HUES64 (cell line): ENCODE data around the gene NKIRAS1.
A peak's percentile ranks its signal among the peaks of the same experiment; 100 is the strongest.
"Not testable (repeated sequence)": the region's sequence is repeated elsewhere in the genome, so short reads cannot be mapped to it uniquely, and the experiment has no call there.

ENCODE experiments used
- H3K27ac ChIP-seq: 2 replicates; pipeline ENCODE4 v1.7.0; 2013; ENCODE audit warnings: low read depth, low read length, inconsistent platforms
- H3K27me3 ChIP-seq: 2 replicates; pipeline ENCODE4 v1.6.1; 2013; ENCODE audit warnings: mild to moderate bottlenecking, low read length; ENCODE audit not compliant: insufficient read depth
- H3K36me3 ChIP-seq: 2 replicates; pipeline ENCODE4 v1.6.1; 2013; ENCODE audit warnings: mild to moderate bottlenecking, low read length; ENCODE audit not compliant: insufficient read depth
- H3K4me1 ChIP-seq: 2 replicates; pipeline ENCODE4 v1.6.1; 2013; ENCODE audit warnings: mild to moderate bottlenecking, low read length, moderate library complexity; ENCODE audit not compliant: insufficient read depth
- H3K4me3 ChIP-seq: 2 replicates; pipeline ENCODE4 v1.5.1; 2013; ENCODE audit warnings: mild to moderate bottlenecking, low read length, moderate library complexity
- H3K9ac ChIP-seq: 2 replicates; pipeline ENCODE4 v1.6.1; 2013; ENCODE audit warnings: mild to moderate bottlenecking, low read depth, low read length
- H3K9me3 ChIP-seq: 2 replicates; pipeline ENCODE4 v1.6.1; 2013; ENCODE audit warnings: low read depth, low read length; ENCODE audit not compliant: insufficient read depth
- WGBS: fragments of 150-250, 120-280 bp; methylation state at CpG from one replicate; pipeline ENCODE4 v1.1.7; 2013; ENCODE audit warnings: missing lambda C conversion rate; 5-methylcytosine and 5-hydroxymethylcytosine counted together

The NKIRAS1 gene

GRCh38 chr3:23918331-23918730 lies 1.5 kb upstream of the NKIRAS1 start:
- WGBS: 37% methylated on average over 12 of the region's 12 CpGs

GRCh38 chr3:23917679-23918303 lies 1.0 kb upstream of the NKIRAS1 start:
- Histone ChIP-seq H3K4me3 (peak overlapping the region; percentile 78), H3K27ac (peak overlapping the region; percentile 79), H3K4me1 (peaks cover 18% of the 10 kb centered on the region), H3K36me3 (peaks cover 41% of the 10 kb centered on the region), H3K9ac (peak overlapping the region; percentile 99)
- not testable (repeated sequence) for H3K27me3 ChIP-seq, H3K9me3 ChIP-seq
- WGBS: under 1% methylated on average over 18 of the region's 21 CpGs

More at GRCh38 chr3:23918331-23918730, 1.5 kb upstream of the NKIRAS1 start:
- peak overlapping the region; percentile 79 for H3K27ac ChIP-seq
- H3K27me3 ChIP-seq, H3K9me3 ChIP-seq: not testable (repeated sequence)
- peaks cover 41% of the 10 kb centered on the region for H3K36me3 ChIP-seq
- peaks cover 18% of the 10 kb centered on the region for H3K4me1 ChIP-seq
- peak overlapping the region; percentile 99 for H3K9ac ChIP-seq
- peak overlapping the region; percentile 78 for H3K4me3 ChIP-seq

GRCh38 chr3:23916152-23916885 lies 471 bp downstream of the NKIRAS1 start:
- peaks cover 36% of the 10 kb centered on the region for H3K36me3 ChIP-seq
- WGBS: 3% methylated on average over 48 of the region's 48 CpGs
- H3K4me3 ChIP-seq: peak overlapping the region; percentile 78
- no peaks in the 10 kb centered on the region for H3K9me3 ChIP-seq
- H3K9ac ChIP-seq: peak overlapping the region; percentile 87
- H3K27ac ChIP-seq: peak overlapping the region; percentile 59
- peaks cover 18% of the 10 kb centered on the region for H3K4me1 ChIP-seq
- H3K27me3 ChIP-seq: peaks cover 6% of the 10 kb centered on the region

- Histone ChIP-seq H3K36me3 (peaks cover 35% of the 10 kb centered on the region), H3K27ac (no peak overlapping the region), H3K9ac (peak overlapping the region; percentile 87), H3K9me3 (no peaks in the 10 kb centered on the region), H3K27me3 (peaks cover 6% of the 10 kb centered on the region), H3K4me3 (peak overlapping the region; percentile 78), H3K4me1 (peaks cover 18% of the 10 kb centered on the region)
- 39% methylated on average over 7 of the region's 7 CpGs for WGBS
Measured at GRCh38 chr3:23915537-23916108, 1.2 kb downstream of the NKIRAS1 start.

GRCh38 chr3:23913873-23914743 lies 2.7 kb downstream of the NKIRAS1 start:
- H3K36me3 ChIP-seq: peaks cover 31% of the 10 kb centered on the region
- H3K9me3 ChIP-seq: no peaks in the 10 kb centered on the region
- peaks cover 18% of the 10 kb centered on the region for H3K4me1 ChIP-seq
- peaks cover 6% of the 10 kb centered on the region for H3K27me3 ChIP-seq
- no peak overlapping the region for H3K4me3 ChIP-seq
- H3K9ac ChIP-seq: no peak overlapping the region
- H3K27ac ChIP-seq: no peak overlapping the region
- 81% methylated on average over 2 of the region's 3 CpGs for WGBS

- Histone ChIP-seq H3K9ac (no peak overlapping the region), H3K27ac (no peak overlapping the region), H3K36me3 (peaks cover 30% of the 10 kb centered on the region), H3K4me3 (no peak overlapping the region), H3K9me3 (no peaks in the 10 kb centered on the region), H3K4me1 (peaks cover 12% of the 10 kb centered on the region), H3K27me3 (peaks cover 6% of the 10 kb centered on the region)
- no CpG with 5 or more reads among the region's 1 CpG for WGBS
Measured at GRCh38 chr3:23913182-23913581, 3.6 kb downstream of the NKIRAS1 start.

GRCh38 chr3:23912335-23912734 lies 4.5 kb downstream of the NKIRAS1 start:
- 100% methylated on average over 1 of the region's 3 CpGs for WGBS
- Histone ChIP-seq H3K36me3 (peaks cover 32% of the 10 kb centered on the region), H3K4me1 (peaks cover 12% of the 10 kb centered on the region)
- not testable (repeated sequence) for H3K9ac ChIP-seq, H3K27ac ChIP-seq, H3K4me3 ChIP-seq, H3K27me3 ChIP-seq, H3K9me3 ChIP-seq

- Histone ChIP-seq H3K9me3 (no peaks in the 10 kb centered on the region), H3K27ac (no peak overlapping the region), H3K4me1 (peaks cover 12% of the 10 kb centered on the region), H3K36me3 (peaks cover 34% of the 10 kb centered on the region), H3K4me3 (no peak overlapping the region), H3K9ac (no peak overlapping the region), H3K27me3 (peaks cover 6% of the 10 kb centered on the region)
- WGBS: 90% methylated on average over 2 of the region's 2 CpGs
Measured at GRCh38 chr3:23911397-23911796, 5.4 kb downstream of the NKIRAS1 start.

GRCh38 chr3:23909341-23909740 lies 7.4 kb downstream of the NKIRAS1 start:
- no peaks in the 10 kb centered on the region for H3K4me1 ChIP-seq
- H3K4me3 ChIP-seq: no peak overlapping the region
- peaks cover 46% of the 10 kb centered on the region for H3K36me3 ChIP-seq
- H3K9me3 ChIP-seq: no peaks in the 10 kb centered on the region
- no peak overlapping the region for H3K9ac ChIP-seq
- no peak overlapping the region for H3K27ac ChIP-seq
- no peaks in the 10 kb centered on the region for H3K27me3 ChIP-seq
- 96% methylated on average over 6 of the region's 7 CpGs for WGBS

- no peak overlapping the region for H3K27ac ChIP-seq
- H3K36me3 ChIP-seq: peaks cover 59% of the 10 kb centered on the region
- H3K9ac ChIP-seq: no peak overlapping the region
- no peaks in the 10 kb centered on the region for H3K4me1 ChIP-seq
- H3K4me3 ChIP-seq: no peak overlapping the region
- H3K9me3 ChIP-seq: no peaks in the 10 kb centered on the region
- no peaks in the 10 kb centered on the region for H3K27me3 ChIP-seq
Measured at GRCh38 chr3:23904545-23904944, 12.2 kb downstream of the NKIRAS1 start.

- peaks cover 61% of the 10 kb centered on the region for H3K36me3 ChIP-seq
Measured at GRCh38 chr3:23900744-23901143, 16.0 kb downstream of the NKIRAS1 start.

More at GRCh38 chr3:23900744-23901143, 16.0 kb downstream of the NKIRAS1 start:
- H3K4me1 ChIP-seq: no peaks in the 10 kb centered on the region
- H3K9ac ChIP-seq: no peak overlapping the region
- WGBS: 94% methylated on average over 6 of the region's 6 CpGs
- H3K27ac ChIP-seq: no peak overlapping the region
- H3K27me3 ChIP-seq: no peaks in the 10 kb centered on the region
- peaks cover 9% of the 10 kb centered on the region; the same call in 1 of the 2 replicates for H3K9me3 ChIP-seq
- no peak overlapping the region for H3K4me3 ChIP-seq
